Gastroesophageal sphincter (tissue), 4 donors: Measurements from ENCODE around the gene MEF2C. TPM values are rescaled to one million over a fixed set of nuclear protein-coding genes. Genes with fewer than 3 reads are reported as not detected.
A peak's percentile ranks its signal among the peaks of the same experiment; 100 is the strongest.

Source experiments
- ATAC-seq: fragments of 150-250 bp; one replicate; pipeline ENCODE4 v1.9.1; 2016; ENCODE audit warnings: mild to moderate bottlenecking, moderate library complexity
- H3K27ac ChIP-seq, 4 donors: fragments of 200-600 bp; sonication (generic) in 3 of 4; 1 replicate in 3 of 4; 2 replicates in 1 of 4; pipeline ENCODE4 v1.5.1; 2016 to 2019
- H3K27me3 ChIP-seq: fragments of 200-600 bp; sonication (generic); one replicate; pipeline ENCODE4 v1.5.1; 2019
- H3K36me3 ChIP-seq, 2 donors: fragments of 200-600 bp; sonication (generic); one replicate each; pipeline ENCODE4 v1.5.1; 2019; ENCODE audit warnings: control low read depth in 1 of 2
- H3K4me1 ChIP-seq, 3 donors: fragments of 200-600 bp; sonication (generic); 1 replicate in 2 of 3; 2 replicates in 1 of 3; pipeline ENCODE4 v1.5.1; 2016 to 2019; ENCODE audit warnings: control low read depth in 2 of 3
- H3K4me3 ChIP-seq, 2 donors: fragments of 200-600 bp; sonication (generic); one replicate each; pipeline ENCODE4 v1.5.1; 2019; ENCODE audit warnings: mild to moderate bottlenecking in 1 of 2, moderate library complexity in 1 of 2
- H3K9me3 ChIP-seq, 3 donors: fragments of 200-600 bp; sonication (generic); one replicate each; pipeline ENCODE4 v1.5.1; 2017 to 2019; ENCODE audit warnings: control low read depth in 2 of 3
- EP300 ChIP-seq: sonication (generic); formaldehyde crosslinking; IDR thresholded peaks from one replicate; pipeline ENCODE4 v1.6.1; 2017; ENCODE audit warnings: antibody characterized with exemption, mild to moderate bottlenecking
- POLR2A ChIP-seq, 2 donors: fragments of 450-650 bp; IDR thresholded peaks; one replicate each; pipeline ENCODE4 v1.6.1; 2017; ENCODE audit warnings: antibody characterized with exemption in 2 of 2, mild to moderate bottlenecking in 2 of 2, moderate library complexity in 1 of 2
- POLR2AphosphoS5 ChIP-seq: sonication (generic); formaldehyde crosslinking; IDR thresholded peaks from one replicate; pipeline ENCODE4 v1.6.1; 2017; ENCODE audit warnings: antibody characterized with exemption
- WGBS, 2 donors: methylation state at CpG; one replicate each; pipeline ENCODE4 v1.1.5; 2018; ENCODE audit warnings: low coverage in 1 of 2; 5-methylcytosine and 5-hydroxymethylcytosine counted together
- total RNA-seq, 4 donors: library from RNA; depleted of rRNA; stranded (reverse); fragments of >200 nt; gene quantifications; one replicate each; pipeline ENCODE4 v1.1.0, GENCODE V29; 2016
- TF ChIP-seq, protein P1 (sequence below), 4 experiments: fragments of 200-600 bp in 2 of 4; fragments of 450-650 bp in 2 of 4; sonication (generic) in 1 of 4; IDR thresholded peaks; one replicate each; pipeline ENCODE4 v1.5.1; 2017 to 2019; ENCODE audit warnings: antibody characterized with exemption in 4 of 4, mild to moderate bottlenecking in 2 of 4, moderate library complexity in 2 of 4

The MEF2C gene
- total RNA-seq, 4 donors from 2014 or later = 23.1 to 66.9 (median 29.5) TPM

GRCh38 chr5:88829775-88830174 lies 53.2 kb downstream of the MEF2C start:
- WGBS, 2 donors = 56 to 73% methylated on average over 3 of the region's 3 CpGs

DNA sequence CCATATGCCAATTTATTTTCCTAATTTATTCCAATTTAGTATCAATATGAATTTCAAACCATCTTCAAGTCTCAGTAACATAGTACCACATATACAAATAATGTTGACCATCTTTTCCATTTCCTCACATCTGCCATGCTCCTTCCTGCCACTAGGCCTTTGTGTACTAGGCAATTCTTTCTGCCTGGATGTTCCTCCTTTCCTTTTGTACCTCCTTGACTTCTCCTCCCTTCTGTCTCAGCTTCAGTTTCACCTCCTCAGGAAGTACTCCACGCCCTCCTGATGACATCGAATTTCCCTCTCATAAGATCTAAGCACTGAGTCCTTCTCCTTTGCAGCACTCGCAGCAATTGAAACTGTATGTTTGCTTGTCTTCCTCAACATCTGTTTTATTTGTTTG lies 53.9 kb downstream of the MEF2C start:
- H3K4me3 ChIP-seq = peak overlapping the region in 1 of 2 donors; percentile 0
- H3K36me3 ChIP-seq = no peaks in the 10 kb centered on the region
- 62 to 63% methylated on average over 3 of the region's 3 CpGs for WGBS, 2 donors
- TF ChIP-seq EP300 (no peak), POLR2AphosphoS5 (no peak), POLR2A (IDR thresholded peaks at IDR 0.05) (no peak)
- TF ChIP-seq, protein P1, sequence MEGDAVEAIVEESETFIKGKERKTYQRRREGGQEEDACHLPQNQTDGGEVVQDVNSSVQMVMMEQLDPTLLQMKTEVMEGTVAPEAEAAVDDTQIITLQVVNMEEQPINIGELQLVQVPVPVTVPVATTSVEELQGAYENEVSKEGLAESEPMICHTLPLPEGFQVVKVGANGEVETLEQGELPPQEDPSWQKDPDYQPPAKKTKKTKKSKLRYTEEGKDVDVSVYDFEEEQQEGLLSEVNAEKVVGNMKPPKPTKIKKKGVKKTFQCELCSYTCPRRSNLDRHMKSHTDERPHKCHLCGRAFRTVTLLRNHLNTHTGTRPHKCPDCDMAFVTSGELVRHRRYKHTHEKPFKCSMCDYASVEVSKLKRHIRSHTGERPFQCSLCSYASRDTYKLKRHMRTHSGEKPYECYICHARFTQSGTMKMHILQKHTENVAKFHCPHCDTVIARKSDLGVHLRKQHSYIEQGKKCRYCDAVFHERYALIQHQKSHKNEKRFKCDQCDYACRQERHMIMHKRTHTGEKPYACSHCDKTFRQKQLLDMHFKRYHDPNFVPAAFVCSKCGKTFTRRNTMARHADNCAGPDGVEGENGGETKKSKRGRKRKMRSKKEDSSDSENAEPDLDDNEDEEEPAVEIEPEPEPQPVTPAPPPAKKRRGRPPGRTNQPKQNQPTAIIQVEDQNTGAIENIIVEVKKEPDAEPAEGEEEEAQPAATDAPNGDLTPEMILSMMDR (IDR thresholded peaks at IDR 0.05) = peak in 3 of 4 experiments; percentile 33 to 38 (median 33)
- H3K27me3 ChIP-seq = no peaks in the 10 kb centered on the region
- ATAC-seq = peak; percentile 29
- peaks cover 5 to 86% (median 6%) of the 10 kb centered on the region in 3 donors for H3K4me1 ChIP-seq
- no peaks in the 10 kb centered on the region for H3K9me3 ChIP-seq
- peak overlapping the region; percentile 56 to 72 (median 64) for H3K27ac ChIP-seq

More at GRCh38 chr5:88829775-88830174, 53.2 kb downstream of the MEF2C start:
- H3K36me3 ChIP-seq = no peaks in the 10 kb centered on the region
- ATAC-seq = no peak
- peak overlapping the region; percentile 56 to 72 (median 64) for H3K27ac ChIP-seq
- peak overlapping the region; percentile 0 to 27 for H3K4me3 ChIP-seq
- TF ChIP-seq, protein P1 (IDR thresholded peaks at IDR 0.05) = no peak
- TF ChIP-seq POLR2A (IDR thresholded peaks at IDR 0.05) = no peak
- no peak for TF ChIP-seq EP300
- TF ChIP-seq POLR2AphosphoS5 = no peak
- no peaks in the 10 kb centered on the region for H3K9me3 ChIP-seq
- H3K27me3 ChIP-seq = no peaks in the 10 kb centered on the region
- peaks cover 5 to 86% (median 6%) of the 10 kb centered on the region in 3 donors for H3K4me1 ChIP-seq

DNA sequence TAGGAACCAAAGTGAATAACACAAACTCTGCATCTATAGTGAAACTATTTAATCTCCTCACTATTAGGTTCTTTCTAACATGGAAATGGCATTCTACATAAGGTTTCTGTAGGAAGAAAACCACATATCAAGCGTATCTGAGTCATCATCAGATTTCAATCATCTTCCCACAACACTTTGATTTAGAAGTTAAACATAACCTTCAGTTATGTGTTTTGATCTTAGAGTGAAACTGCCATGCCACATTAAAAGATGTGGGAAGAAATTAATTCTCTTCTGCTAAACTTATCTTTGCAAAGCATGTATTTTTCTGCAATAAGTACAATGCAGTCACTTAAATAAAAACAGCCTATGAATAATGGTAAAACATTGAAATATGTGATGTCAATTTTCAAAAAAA lies 55.0 kb downstream of the MEF2C start:
- WGBS, 2 donors = 56 to 83% methylated on average over 1 of the region's 1 CpG
- Histone ChIP-seq H3K27ac (peak overlapping the region in 3 of 4 donors; percentile 59 to 65 (median 60)), H3K27me3 (no peaks in the 10 kb centered on the region), H3K36me3 (no peaks in the 10 kb centered on the region), H3K4me1 (peaks cover 5 to 77% (median 6%) of the 10 kb centered on the region in 3 donors), H3K4me3 (no peak overlapping the region), H3K9me3 (no peaks in the 10 kb centered on the region)
- TF ChIP-seq POLR2A (IDR thresholded peaks at IDR 0.05) (no peak), EP300 (no peak)
- TF ChIP-seq, protein P1 (IDR thresholded peaks at IDR 0.05) = no peak
- no peak for ATAC-seq

DNA sequence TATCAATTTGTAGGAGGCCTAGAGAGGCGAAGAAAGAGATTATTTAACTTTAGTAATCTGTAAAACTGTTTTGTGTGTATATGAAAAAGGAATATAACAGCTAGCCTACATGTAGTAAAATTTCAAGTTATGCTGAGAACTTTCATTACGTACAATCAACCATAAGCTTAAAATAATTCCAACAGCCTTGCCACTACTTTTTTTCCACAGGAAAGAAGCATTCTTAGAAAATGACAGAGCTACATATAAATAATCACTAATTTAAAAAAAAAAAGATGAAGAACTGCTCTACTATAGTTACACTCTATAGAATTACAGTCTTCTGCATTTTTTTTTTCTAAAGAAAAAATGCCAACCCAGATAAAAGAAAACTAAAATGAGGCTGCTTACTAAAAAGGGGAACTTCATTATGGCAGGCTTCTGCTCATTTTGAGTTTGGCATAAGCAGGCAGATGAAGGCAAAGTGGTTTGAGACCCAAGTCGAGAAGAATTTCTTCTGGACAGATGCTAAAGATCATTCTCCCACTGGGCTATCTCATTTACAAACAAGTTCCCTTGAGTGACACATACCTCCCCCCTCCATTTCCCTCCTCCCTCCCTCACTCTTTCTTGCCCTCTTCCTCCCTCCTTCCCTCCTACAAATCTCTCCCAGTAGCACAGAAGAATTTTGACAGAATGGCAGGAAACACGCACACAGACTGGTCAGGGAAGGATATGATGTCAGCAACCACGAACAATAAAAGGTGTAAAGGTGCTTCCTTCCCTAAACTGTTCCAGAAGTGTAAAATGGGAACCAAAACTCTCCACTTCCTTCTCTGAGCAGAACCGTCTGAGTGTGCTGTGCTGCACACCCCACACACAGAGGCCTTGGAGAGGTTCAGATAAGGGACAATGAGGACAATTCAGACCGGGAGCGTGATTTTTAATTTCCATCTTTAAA lies 56.1 kb downstream of the MEF2C start:
- Histone ChIP-seq H3K4me3 (no peak overlapping the region), H3K4me1 (peaks cover 5 to 66% (median 6%) of the 10 kb centered on the region in 3 donors), H3K27me3 (no peaks in the 10 kb centered on the region), H3K27ac (peak overlapping the region; percentile 23 to 70 (median 62)), H3K36me3 (peaks cover 0 to 10% of the 10 kb centered on the region in 2 donors), H3K9me3 (no peaks in the 10 kb centered on the region)
- ATAC-seq = peak; percentile 79
- 44 to 63% methylated on average over 8 of the region's 8 CpGs for WGBS, 2 donors
- TF ChIP-seq, protein P1 (IDR thresholded peaks at IDR 0.05) = no peak
- TF ChIP-seq EP300 (no peak), POLR2A (IDR thresholded peaks at IDR 0.05) (peak in 1 of 2 donors; percentile 18), POLR2AphosphoS5 (peak; percentile 57)
